ENCODE data around the gene IGF2R. TPM values are rescaled to one million over a fixed set of nuclear protein-coding genes. Genes with fewer than 3 reads are reported as not detected.

Gene IGF2R
- total and polyA plus RNA-seq, 7 donors: 40.1 to 167 (median 113) TPM

DNA sequence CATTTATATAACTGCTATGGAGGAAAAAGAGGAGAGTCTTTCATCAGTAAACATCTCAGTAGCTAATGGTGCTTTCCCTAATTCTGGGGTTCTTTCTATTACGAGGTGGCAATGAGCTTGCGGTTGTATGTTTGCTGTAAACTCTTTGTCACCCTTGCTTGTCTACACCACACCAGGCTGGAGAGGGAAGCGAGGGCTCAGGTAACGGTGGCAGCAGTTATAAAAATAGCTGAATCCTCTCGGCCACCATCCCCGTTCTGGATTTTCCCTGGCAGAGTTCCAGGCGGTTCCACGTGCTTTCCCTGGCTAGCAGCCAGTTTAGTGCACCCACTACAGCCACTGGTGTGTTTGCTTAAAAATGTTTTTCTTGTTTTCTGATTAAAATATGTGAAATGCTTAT lies 39.1 kb upstream of the IGF2R start:
- peak in 1 of 4 donors; percentile 54 for ATAC-seq
- Histone ChIP-seq H3K9me3 (no peaks in the 10 kb centered on the region), H3K4me3 (no peak overlapping the region), H3K36me3 (ENCODE audit: insufficient read depth in 1 of 2, low read depth in 1 of 2) (no peaks in the 10 kb centered on the region), H3K27ac (no peak overlapping the region), H3K27me3 (ENCODE audit: insufficient read depth in 3 of 3, low read length in 2 of 3) (no peaks in the 10 kb centered on the region), H3K4me1 (no peaks in the 10 kb centered on the region)
- TF ChIP-seq, protein P1, sequence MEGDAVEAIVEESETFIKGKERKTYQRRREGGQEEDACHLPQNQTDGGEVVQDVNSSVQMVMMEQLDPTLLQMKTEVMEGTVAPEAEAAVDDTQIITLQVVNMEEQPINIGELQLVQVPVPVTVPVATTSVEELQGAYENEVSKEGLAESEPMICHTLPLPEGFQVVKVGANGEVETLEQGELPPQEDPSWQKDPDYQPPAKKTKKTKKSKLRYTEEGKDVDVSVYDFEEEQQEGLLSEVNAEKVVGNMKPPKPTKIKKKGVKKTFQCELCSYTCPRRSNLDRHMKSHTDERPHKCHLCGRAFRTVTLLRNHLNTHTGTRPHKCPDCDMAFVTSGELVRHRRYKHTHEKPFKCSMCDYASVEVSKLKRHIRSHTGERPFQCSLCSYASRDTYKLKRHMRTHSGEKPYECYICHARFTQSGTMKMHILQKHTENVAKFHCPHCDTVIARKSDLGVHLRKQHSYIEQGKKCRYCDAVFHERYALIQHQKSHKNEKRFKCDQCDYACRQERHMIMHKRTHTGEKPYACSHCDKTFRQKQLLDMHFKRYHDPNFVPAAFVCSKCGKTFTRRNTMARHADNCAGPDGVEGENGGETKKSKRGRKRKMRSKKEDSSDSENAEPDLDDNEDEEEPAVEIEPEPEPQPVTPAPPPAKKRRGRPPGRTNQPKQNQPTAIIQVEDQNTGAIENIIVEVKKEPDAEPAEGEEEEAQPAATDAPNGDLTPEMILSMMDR (IDR thresholded peaks at IDR 0.05): no peak
- WGBS, 3 donors: 24 to 25% (median 25%) methylated on average over 8 of the region's 8 CpGs
- no peak for DNase-seq
- intact Hi-C loops (cut with DNase I): no loop called here

DNA sequence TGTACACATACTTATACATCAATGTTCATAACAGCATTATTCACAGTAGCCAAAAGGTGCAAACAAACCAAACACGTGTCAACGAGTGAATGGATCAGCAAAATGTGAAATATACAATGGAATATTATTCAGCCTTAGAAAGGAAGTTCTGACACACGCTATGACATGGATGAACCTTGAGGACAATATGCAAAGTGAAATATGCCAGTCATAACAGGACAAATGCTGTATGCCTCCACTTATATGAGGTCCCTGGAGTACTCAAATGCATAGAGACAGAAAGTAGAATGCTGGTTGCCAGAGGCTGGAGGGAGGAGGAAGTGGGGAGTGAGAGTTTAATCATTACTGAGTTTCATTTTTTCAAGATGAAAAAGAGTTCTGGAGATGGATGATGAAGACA lies 37.8 kb upstream of the IGF2R start:
- 94 to 97% (median 96%) methylated on average over 3 of the region's 3 CpGs for WGBS, 3 donors
- ATAC-seq (no peak), DNase-seq (no peak)
- Histone ChIP-seq H3K9me3 (no peaks in the 10 kb centered on the region), H3K27ac (no peak overlapping the region), H3K36me3 (ENCODE audit: insufficient read depth in 1 of 2, low read depth in 1 of 2) (no peaks in the 10 kb centered on the region), H3K4me3 (no peak overlapping the region), H3K27me3 (ENCODE audit: insufficient read depth in 3 of 3, low read length in 2 of 3) (no peaks in the 10 kb centered on the region), H3K4me1 (no peaks in the 10 kb centered on the region)
- intact Hi-C loops (cut with DNase I): no loop called here
- TF ChIP-seq, protein P1 (IDR thresholded peaks at IDR 0.05): no peak

DNA sequence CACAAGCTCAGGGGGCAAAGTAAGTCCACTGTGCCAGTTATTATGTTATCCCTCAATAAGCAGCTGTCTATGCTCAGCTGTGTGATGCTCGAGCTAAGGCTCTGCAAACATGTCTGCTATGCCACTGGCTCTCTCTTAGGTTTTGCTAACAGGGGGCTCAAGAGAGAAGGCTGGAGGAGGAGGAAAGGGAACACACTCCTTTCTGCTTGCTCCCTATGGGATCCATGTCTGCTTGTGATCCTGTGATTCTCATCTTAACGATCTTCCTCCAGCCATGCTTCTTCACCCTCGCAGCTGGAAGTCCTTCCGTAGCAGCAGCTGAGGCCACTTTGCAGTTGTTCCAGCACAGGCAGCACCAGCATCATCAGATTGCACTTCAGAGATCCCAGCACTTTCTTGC lies 37.0 kb upstream of the IGF2R start:
- ATAC-seq (no peak), DNase-seq (no peak)
- TF ChIP-seq, protein P1 (IDR thresholded peaks at IDR 0.05): no peak
- Histone ChIP-seq H3K36me3 (ENCODE audit: insufficient read depth in 1 of 2, low read depth in 1 of 2) (no peaks in the 10 kb centered on the region), H3K9me3 (no peaks in the 10 kb centered on the region), H3K27ac (no peak overlapping the region), H3K27me3 (ENCODE audit: insufficient read depth in 3 of 3, low read length in 2 of 3) (no peaks in the 10 kb centered on the region), H3K4me3 (no peak overlapping the region), H3K4me1 (no peaks in the 10 kb centered on the region)
- 11 to 27% (median 22%) methylated on average over 4 of the region's 4 CpGs for WGBS, 3 donors
- intact Hi-C loops (cut with DNase I): no loop called here

DNA sequence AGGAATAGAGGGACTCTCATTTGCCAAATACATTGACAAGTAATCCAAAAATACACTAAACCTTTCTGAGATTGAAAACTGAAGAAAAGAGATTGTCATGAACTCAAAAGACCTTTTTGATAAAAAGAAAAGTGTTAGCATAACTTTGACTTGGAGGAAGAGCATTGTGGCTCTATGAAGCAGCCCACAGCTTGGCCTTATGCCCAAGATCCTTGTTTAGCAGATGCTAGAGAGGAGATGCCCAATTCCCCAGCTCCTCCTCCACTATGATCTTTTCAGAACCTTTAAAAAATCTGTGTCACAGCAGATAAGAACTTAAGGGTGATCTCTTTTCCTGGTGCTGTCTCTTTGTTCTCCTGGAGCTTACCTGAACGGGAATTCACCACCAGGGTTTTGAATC lies 35.8 kb upstream of the IGF2R start:
- intact Hi-C loops (cut with DNase I): no loop called here
- ATAC-seq (no peak), DNase-seq (no peak)
- 92 to 100% (median 92%) methylated on average over 1 of the region's 1 CpG for WGBS, 3 donors
- Histone ChIP-seq H3K36me3 (ENCODE audit: insufficient read depth in 1 of 2, low read depth in 1 of 2) (no peaks in the 10 kb centered on the region), H3K27ac (no peak overlapping the region), H3K27me3 (ENCODE audit: insufficient read depth in 3 of 3, low read length in 2 of 3) (no peaks in the 10 kb centered on the region), H3K4me1 (no peaks in the 10 kb centered on the region), H3K4me3 (no peak overlapping the region), H3K9me3 (no peaks in the 10 kb centered on the region)
- TF ChIP-seq, protein P1 (IDR thresholded peaks at IDR 0.05): no peak

DNA sequence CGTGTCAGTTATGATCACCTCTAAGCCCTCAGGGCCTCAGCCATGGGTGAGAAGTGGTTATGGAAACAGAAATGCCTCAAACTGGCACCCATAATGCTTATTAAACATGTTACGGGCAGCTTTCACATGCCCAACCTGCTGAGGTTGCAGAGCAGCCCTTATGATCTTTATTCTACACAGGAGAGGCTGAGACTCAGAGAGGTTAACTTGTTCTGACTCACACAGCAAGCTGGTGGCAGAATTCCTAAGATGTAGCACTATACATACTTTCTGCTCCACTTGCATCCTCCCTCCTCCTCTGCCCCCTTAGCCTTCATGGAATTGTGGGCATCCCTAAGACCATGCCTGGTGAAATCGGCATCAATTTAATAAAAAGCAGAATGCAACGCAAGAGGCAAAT lies 34.7 kb upstream of the IGF2R start:
- DNase-seq (no peak), ATAC-seq (no peak)
- intact Hi-C loops (cut with DNase I): no loop called here
- Histone ChIP-seq H3K27me3 (ENCODE audit: insufficient read depth in 3 of 3, low read length in 2 of 3) (no peaks in the 10 kb centered on the region), H3K27ac (no peak overlapping the region), H3K9me3 (no peaks in the 10 kb centered on the region), H3K36me3 (ENCODE audit: insufficient read depth in 1 of 2, low read depth in 1 of 2) (no peaks in the 10 kb centered on the region), H3K4me3 (no peak overlapping the region), H3K4me1 (no peaks in the 10 kb centered on the region)
- 69 to 80% (median 74%) methylated on average over 4 of the region's 4 CpGs for WGBS, 3 donors
- TF ChIP-seq, protein P1 (IDR thresholded peaks at IDR 0.05): no peak
